T-helper 9 cell (primary cell): ENCODE measurements around the gene PIK3CA.
"Not testable (repeated sequence)": the region's sequence is repeated elsewhere in the genome, so short reads cannot be mapped to it uniquely, and the experiment has no call there.

ENCODE experiments used
- DNase-seq: peaks from one replicate; pipeline ENCODE4 v3.0.0-alpha.2; 2020

Gene PIK3CA

DNA sequence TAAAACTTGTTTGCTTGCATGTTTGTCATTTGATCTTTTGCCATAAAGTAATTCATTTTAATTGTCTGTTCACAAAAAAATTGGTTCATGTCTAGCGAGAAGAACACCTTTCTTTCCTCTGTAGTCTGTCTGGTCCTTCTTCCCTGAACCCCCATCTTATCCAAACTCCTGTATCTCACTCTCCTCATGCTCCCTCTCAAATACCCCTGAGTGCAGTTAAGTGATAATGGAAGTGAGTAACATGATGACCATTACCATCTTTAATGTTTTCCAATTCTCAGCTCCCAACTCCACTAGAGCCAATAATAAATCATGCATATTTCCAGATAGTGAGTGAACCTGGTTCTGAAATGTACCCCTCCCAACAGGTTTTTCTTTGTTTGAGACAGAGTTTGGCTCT lies 116.9 kb downstream of the PIK3CA start:
- no peak for DNase-seq

DNA sequence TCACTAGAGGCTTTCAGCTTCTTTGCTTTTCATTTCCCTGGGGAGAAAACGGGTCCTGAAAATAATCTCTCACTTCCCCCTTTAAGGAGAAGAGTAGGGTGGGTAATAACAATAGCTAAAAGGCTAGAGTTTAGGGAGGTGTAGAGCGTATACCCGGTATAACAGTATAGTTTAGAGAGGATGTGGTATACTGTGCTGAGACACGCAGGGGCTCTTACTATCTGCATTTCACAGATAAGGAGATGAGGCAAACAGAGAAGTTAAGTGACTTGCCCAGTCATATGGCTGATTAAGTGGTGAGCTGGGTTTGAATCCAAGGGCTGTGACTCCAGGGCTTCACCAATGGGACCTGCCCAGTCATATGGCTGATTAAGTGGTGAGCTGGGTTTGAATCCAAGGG lies 117.7 kb downstream of the PIK3CA start:
- no peak for DNase-seq

DNA sequence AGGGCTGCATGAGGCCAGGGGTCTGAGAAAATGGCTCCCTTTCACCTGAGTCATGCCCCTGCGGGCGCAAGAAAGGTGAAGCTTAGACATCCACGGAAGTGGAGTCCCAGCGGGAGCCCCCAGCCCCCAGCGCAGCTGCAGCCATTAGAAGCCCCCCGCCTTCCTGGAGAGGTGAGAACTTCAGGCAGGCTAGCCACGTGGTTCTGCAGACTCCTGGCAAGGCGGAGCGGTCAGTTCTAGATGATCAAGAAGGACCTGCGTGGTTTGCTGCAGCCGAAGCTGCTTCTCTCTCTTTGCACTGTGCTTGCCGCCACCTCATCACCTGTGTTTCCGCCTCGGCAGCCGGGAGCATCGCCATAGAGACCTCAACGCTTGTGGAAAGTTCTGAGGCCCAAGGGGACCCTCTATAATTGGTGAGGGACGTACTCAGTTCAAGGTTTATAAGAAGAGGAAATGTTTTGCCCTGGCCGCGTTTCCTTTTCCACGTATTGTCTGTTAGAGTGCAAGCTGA lies 118.6 kb downstream of the PIK3CA start:
- DNase-seq, result no peak

DNA sequence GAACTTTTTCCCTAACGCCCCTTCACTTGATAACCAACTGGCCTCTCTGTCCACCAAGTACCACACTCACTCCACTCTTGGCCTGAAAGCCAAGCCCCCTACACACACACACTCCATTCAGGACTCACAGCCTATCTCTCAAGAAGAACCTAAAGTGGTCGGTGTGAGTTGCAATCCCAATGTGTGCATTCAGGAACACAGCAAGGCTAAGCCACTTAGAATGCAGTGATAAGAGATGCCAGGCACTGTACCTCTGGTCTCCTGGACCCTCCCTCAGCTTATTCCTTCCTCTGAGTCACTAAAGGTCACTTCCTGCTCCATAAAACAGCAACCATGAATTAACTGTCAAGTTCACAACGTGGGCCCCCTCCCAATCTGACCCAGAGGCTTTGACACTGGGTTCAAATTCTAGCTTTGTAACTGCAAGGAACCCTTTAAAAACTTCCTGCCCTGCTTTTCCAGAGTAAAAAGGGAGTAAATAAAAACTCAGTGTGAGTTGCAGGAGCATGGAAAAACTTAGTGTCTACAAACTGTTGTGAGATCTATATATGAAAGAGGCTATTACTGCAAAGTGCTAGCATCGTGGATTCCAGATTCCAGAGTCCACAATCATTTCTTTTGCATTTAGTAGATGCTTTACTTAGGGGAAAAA lies 120.4 kb downstream of the PIK3CA start:
- no peak for DNase-seq

DNA sequence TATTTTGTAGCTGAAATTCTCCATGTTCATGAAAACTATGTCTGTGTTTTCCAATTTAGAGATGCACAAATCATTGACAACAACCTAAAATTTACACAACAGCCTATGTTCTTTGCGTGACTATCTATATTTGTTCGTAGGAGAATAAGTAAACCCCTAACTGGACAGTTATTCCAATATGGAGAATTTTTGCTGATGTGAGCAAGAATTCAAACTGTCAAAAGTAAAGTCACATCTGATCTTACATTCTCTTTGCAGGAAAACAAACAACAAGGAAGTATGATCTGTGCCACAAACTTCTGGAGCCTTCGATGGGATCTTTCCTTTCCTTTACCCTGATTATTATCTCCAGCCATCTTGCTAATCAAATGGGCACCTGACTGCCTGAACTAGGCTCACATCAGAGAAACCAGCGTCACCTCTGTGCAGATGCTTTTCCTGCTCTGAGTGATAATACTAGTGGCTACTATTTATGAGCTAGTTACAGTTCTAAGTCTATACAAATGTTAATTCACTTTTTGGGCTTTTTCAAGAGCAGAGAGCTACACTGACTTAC lies 121.1 kb downstream of the PIK3CA start:
- DNase-seq, result no peak

DNA sequence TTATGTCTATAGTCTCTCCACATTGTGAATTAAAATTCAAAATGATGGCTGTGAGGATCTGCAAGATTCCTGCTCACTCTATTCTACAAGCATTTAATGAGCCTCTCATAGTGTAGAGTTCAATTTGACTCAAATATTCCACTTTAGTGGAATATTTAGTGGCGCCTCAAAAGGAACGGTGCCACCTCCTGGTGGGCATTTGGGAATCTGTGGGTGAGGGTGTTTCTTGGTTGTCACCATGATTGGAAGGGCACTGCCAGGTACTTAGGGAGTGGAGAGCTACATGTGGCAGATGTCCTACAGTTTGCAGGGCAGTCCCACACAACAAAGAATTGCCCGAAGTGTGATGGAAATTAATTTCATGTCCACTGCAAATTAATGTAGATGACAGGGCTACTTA lies 124.2 kb downstream of the PIK3CA start:
- no peak for DNase-seq

DNA sequence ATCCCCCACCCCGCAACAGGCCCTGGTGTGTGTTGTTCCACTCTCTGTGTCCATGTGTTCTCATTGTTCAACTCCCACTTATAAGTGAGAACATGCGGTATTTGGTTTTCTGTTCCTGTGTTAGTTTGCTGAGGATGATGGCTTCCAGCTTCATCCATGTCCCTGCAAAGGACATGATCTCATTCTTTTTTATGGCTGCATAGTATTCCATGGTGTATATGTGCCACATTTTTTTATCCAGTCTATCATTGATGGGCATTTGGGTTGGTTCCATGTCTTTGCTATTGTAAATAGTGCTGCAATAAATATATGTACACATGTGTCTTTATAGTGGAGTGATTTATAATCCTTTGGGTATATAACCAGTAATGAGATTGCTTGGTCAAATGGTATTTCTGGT lies 126.3 kb downstream of the PIK3CA start:
- not testable (repeated sequence) for DNase-seq

DNA sequence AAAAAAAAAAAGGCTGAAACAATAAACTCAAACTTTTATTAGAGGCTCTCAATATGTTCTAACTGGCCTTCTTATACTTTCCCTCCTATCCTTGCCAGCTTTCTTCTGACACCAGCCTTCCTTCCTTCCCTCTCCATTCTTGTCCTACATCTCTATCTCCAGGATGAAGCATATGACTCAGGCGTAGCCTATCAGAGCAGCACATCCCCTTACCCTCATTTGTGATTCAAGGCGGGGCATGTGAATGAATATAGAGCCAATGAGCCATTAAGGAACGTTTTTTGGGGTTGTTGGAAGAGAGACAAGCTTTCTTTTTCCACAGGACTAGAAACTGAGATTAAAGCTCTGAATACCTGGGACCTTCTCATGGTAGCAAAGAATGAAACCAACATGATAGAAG lies 127.8 kb downstream of the PIK3CA start:
- no peak for DNase-seq

DNA sequence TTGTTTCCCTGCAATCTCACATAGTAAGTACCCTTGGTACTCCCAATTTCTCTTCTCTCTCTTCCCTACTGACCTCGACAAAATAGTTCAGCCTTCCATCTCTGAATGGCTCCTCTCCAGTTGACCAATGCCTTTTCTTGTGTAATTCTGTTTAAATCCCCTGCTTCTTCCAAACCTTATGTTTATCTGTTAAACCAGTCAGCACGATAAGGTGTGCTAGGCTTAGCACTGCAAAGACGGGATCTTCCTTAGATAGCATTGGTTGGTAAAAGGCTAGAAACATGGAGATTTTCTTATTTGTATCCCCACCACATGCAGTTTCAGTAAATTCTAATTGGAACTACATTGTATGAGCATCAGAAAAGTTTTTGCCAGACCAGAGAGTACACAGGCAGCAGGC lies 128.6 kb downstream of the PIK3CA start:
- no peak for DNase-seq

DNA sequence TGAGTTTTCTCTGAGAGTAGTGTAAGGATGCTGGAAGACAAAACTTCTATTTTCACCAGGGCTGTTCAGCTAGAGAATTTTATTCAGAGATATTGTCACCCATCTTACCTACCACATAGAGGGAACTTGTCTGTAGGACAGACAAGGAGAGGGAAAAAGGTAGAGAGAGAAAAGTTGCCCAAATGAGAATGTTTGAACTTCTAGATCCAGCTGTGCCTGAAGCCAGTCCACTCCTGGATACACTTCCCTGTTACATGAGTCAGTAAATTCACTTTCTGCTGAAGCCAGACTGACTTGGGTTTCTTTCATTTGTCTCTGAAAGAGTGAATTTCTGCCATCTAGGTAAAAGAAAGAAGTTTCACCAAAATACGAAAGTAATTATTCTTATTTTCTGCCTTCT lies 130.0 kb downstream of the PIK3CA start:
- DNase-seq, result no peak

DNA sequence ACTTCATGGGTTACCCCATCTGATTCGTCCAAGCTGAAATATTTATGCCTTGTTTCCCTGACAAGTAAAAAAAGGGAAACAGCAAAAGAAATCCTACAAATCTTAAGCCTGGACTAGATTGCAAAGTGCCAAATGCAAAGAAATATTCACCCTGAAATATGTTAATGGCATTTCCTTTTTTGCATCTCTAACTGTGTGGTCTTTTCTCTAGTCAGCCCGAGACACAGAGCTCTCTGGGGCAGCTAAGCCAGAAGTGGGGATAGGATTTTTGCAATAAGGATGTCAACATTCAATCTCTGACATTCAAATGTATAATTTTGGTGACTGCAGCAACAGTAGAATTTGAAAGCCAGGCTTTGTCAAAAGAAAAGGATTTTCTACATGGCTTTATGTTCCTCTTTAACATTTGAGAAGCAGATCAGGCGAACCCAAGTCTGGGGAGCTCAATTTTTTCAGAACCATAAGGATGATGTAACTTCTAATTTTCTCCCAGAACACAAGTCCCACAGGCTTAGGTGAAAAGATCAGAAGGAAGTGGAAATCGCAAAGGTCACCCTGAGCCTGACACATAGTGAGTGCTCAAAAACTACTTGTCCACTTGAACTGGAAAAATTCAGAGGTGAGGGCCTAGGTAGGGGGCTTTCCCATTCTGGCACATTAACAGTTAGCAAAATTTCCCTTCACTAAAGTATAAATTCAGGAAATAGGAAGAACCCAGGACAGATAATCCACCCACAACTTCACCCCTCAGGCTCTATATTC lies 131.0 kb downstream of the PIK3CA start:
- DNase-seq, result no peak

DNA sequence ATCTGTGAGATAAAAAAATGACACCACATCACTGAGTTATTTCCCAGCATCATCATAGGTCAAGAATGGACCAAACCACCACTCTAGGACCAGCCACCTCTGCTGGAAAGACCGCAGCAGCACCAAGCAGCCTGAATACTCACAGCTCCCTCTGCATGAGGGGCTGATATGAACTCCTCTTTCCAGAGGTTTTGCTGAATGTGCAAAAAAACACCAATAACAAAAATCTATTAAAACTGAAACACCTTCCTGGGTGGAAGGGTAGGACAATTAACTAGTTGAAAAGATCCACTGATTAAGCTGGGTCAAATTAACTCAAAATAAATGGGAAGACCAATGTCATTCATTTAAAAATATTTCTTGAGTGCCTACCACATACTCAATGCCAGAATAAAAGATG lies 131.7 kb downstream of the PIK3CA start:
- DNase-seq, result no peak

DNA sequence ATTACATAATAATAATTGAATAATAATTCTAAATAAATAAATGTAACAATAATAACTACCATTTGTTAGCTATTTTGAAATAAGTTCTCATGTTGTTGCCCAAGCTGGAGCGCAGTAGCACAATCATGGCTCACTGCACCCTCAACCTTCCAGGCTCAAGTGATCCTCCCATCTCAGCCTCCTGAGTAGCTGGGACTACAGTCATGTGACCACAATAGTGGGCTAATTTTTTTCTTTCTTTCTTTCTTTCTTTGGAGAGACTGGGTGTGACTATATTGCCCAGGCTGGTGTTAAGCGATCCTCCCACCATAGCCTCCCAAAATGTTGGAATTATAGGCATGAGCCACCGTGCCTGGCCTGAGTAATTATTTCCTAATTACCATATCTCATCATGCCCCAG lies 133.7 kb downstream of the PIK3CA start:
- no peak for DNase-seq

DNA sequence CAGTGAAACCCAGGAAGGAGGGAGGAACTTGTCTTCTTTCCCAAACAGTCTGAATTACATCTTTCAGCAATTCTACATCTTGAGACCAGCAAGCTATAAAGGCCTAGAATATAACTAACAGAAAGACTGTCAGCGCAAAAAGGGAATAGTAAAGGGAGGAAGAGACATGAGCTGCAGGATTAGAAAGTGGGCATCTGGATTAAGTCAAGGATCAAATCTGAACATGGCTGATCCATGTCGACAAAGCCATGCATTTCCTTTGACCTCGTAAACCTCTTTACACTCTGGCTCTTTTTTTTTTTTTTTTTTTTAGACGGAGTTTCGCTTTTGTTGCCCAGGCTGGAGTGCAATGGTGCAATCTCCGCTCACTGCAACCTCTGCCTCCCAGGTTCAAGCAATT lies 138.2 kb downstream of the PIK3CA start:
- DNase-seq, result no peak

DNA sequence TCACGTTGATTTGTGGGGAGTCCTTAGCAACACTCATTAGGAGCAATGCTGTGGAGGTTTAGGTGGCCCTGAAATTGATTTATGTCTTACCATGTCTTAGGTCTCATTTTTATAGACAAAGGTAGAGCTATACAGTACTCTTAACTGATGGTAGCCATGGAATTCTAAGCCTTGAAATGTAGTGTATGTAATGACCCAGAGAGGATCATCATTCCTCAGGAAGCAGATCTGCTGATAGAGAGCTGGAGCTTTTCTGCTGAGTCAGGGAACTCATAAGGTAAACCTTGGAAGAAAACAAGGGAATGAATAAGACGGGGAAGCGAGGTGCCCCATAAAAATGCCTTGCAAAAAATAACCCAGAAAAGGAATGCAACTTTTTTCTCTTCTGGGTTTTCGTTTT lies 140.7 kb downstream of the PIK3CA start:
- DNase-seq, result no peak

DNA sequence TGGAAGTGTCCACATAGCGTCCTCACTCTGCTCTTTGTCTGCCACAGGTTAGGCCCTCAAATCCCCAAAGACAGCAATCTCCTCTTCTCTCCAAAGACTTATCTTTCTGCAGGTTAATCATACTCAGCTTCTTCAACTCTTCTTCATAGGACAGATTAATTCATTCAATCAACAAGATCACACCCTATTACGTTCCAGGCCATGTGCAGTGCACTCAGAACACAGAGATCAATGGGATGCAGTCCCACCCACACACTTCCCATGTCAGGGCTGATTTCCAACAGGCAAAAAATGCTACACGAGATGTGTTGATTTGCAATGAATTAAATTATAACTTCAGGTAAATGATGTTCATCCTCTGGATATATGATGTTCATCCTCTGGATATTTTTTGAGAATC lies 141.1 kb downstream of the PIK3CA start:
- DNase-seq, result no peak
